Vagina (tissue), 2 donors: ENCODE data around the gene RELL1. TPM values are rescaled to one million over a fixed set of nuclear protein-coding genes. Genes with fewer than 3 reads are reported as not detected.

Experiments used
- DNase-seq, 2 donors: peaks; one replicate each; pipeline ENCODE4 v3.0.0-alpha.2; 2017; ENCODE audit errors: extremely low spot score in 2 of 2
- H3K27ac ChIP-seq: fragments of 200-600 bp; sonication (generic); one replicate; pipeline ENCODE4 v1.5.1; 2019
- H3K27me3 ChIP-seq: fragments of 200-600 bp; sonication (generic); one replicate; pipeline ENCODE4 v1.5.1; 2019
- H3K36me3 ChIP-seq, 2 donors: fragments of 200-600 bp; sonication (generic); one replicate each; pipeline ENCODE4 v1.5.1; 2017 to 2019
- H3K4me1 ChIP-seq: fragments of 200-600 bp; sonication (generic); one replicate; pipeline ENCODE4 v1.5.1; 2019
- H3K4me3 ChIP-seq, 2 donors: fragments of 200-600 bp; sonication (generic); 1 replicate in 1 of 2; 2 replicates in 1 of 2; pipeline ENCODE4 v1.5.1; 2016 to 2019
- H3K9me3 ChIP-seq: fragments of 200-600 bp; sonication (generic); one replicate; pipeline ENCODE4 v1.5.1; 2019
- POLR2A ChIP-seq, 2 donors: fragments of 450-650 bp; IDR thresholded peaks; one replicate each; pipeline ENCODE4 v1.6.1; 2017; ENCODE audit warnings: antibody characterized with exemption in 2 of 2, mild to moderate bottlenecking in 2 of 2, moderate library complexity in 2 of 2
- POLR2AphosphoS5 ChIP-seq, 2 donors: sonication (generic); formaldehyde crosslinking; IDR thresholded peaks; one replicate each; pipeline ENCODE4 v1.9.0; 2017; ENCODE audit warnings: antibody characterized with exemption in 2 of 2, mild to moderate bottlenecking in 2 of 2, low read depth in 1 of 2; ENCODE audit not compliant: insufficient read depth in 1 of 2
- intact Hi-C: fragments of 100-400 bp; cut with DNase I; formaldehyde crosslinking; loops from one replicate; pipeline ENCODE4 v1.15.1; 2023
- total RNA-seq: library from RNA; depleted of rRNA; stranded (reverse); fragments of >200 nt; gene quantifications from one replicate; pipeline ENCODE4 v1.2.3, GENCODE V29; 2016
- TF ChIP-seq, protein P1 (sequence below), 3 experiments: fragments of 450-650 bp in 2 of 3; fragments of 200-600 bp in 1 of 3; sonication (generic) in 1 of 3; IDR thresholded peaks; one replicate each; pipeline ENCODE4 v1.5.1; 2017 to 2019; ENCODE audit warnings: antibody characterized with exemption in 3 of 3, mild to moderate bottlenecking in 2 of 3, moderate library complexity in 2 of 3

RELL1 gene
- total RNA-seq, 1 donor from 2014 or later = 38.8 TPM

GRCh38 chr4:37584071-37584470 lies 102.1 kb downstream of the RELL1 start:
- H3K36me3 ChIP-seq = no peaks in the 10 kb centered on the region
- H3K4me1 ChIP-seq = no peaks in the 10 kb centered on the region
- H3K9me3 ChIP-seq = no peaks in the 10 kb centered on the region
- no peak overlapping the region for H3K27ac ChIP-seq
- intact Hi-C loops = no loop called here
- no peak for TF ChIP-seq POLR2AphosphoS5 (IDR thresholded peaks at IDR 0.05; ENCODE audit: insufficient read depth in 1 of 2, low read depth in 1 of 2)
- H3K4me3 ChIP-seq = no peak overlapping the region
- DNase-seq = no peak
- H3K27me3 ChIP-seq = no peaks in the 10 kb centered on the region

DNA sequence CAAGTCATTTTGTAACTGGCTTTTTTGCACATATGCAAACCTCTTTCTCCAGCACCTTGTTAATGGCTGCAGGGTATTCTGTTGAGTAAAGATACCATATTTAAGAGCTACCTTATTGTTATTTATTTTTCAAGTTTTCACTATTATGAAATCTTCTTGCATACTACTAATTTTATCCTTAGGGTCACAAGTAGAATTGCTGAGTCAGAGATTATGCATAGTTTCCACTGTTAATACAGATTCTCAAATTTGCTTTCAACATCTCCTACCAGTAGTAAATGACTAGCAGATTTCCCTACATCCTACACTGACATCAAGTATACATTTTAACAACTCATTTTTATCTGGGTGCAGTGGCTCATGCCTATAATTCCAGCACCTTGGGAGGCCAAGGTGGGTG lies 112.6 kb downstream of the RELL1 start:
- Histone ChIP-seq H3K27me3 (no peaks in the 10 kb centered on the region), H3K36me3 (no peaks in the 10 kb centered on the region), H3K4me1 (no peaks in the 10 kb centered on the region), H3K27ac (no peak overlapping the region), H3K4me3 (no peak overlapping the region), H3K9me3 (no peaks in the 10 kb centered on the region)
- DNase-seq = no peak
- intact Hi-C loops = no loop called here
- TF ChIP-seq POLR2AphosphoS5 (IDR thresholded peaks at IDR 0.05; ENCODE audit: insufficient read depth in 1 of 2, low read depth in 1 of 2) (no peak), POLR2A (IDR thresholded peaks at IDR 0.05) (no peak)
- TF ChIP-seq, protein P1, sequence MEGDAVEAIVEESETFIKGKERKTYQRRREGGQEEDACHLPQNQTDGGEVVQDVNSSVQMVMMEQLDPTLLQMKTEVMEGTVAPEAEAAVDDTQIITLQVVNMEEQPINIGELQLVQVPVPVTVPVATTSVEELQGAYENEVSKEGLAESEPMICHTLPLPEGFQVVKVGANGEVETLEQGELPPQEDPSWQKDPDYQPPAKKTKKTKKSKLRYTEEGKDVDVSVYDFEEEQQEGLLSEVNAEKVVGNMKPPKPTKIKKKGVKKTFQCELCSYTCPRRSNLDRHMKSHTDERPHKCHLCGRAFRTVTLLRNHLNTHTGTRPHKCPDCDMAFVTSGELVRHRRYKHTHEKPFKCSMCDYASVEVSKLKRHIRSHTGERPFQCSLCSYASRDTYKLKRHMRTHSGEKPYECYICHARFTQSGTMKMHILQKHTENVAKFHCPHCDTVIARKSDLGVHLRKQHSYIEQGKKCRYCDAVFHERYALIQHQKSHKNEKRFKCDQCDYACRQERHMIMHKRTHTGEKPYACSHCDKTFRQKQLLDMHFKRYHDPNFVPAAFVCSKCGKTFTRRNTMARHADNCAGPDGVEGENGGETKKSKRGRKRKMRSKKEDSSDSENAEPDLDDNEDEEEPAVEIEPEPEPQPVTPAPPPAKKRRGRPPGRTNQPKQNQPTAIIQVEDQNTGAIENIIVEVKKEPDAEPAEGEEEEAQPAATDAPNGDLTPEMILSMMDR (IDR thresholded peaks at IDR 0.05) = no peak

GRCh38 chr4:37568489-37568888 lies 117.7 kb downstream of the RELL1 start:
- Histone ChIP-seq H3K36me3 (no peaks in the 10 kb centered on the region), H3K27me3 (no peaks in the 10 kb centered on the region), H3K4me1 (no peaks in the 10 kb centered on the region), H3K9me3 (no peaks in the 10 kb centered on the region), H3K4me3 (no peak overlapping the region), H3K27ac (no peak overlapping the region)
- intact Hi-C loops = no loop called here
- DNase-seq = no peak
- TF ChIP-seq POLR2A (IDR thresholded peaks at IDR 0.05) (no peak), POLR2AphosphoS5 (IDR thresholded peaks at IDR 0.05; ENCODE audit: insufficient read depth in 1 of 2, low read depth in 1 of 2) (no peak)
- TF ChIP-seq, protein P1 (IDR thresholded peaks at IDR 0.05) = no peak

GRCh38 chr4:37567836-37568235 lies 118.3 kb downstream of the RELL1 start:
- no peaks in the 10 kb centered on the region for H3K9me3 ChIP-seq
- no peaks in the 10 kb centered on the region for H3K4me1 ChIP-seq
- H3K27ac ChIP-seq = no peak overlapping the region
- intact Hi-C loops = no loop called here
- H3K27me3 ChIP-seq = no peaks in the 10 kb centered on the region
- TF ChIP-seq, protein P1 (IDR thresholded peaks at IDR 0.05) = no peak
- no peak for TF ChIP-seq POLR2A (IDR thresholded peaks at IDR 0.05)
- TF ChIP-seq POLR2AphosphoS5 (IDR thresholded peaks at IDR 0.05; ENCODE audit: insufficient read depth in 1 of 2, low read depth in 1 of 2) = no peak
- no peak overlapping the region for H3K4me3 ChIP-seq
- DNase-seq = no peak
- no peaks in the 10 kb centered on the region for H3K36me3 ChIP-seq

GRCh38 chr4:37562592-37562991 lies 123.6 kb downstream of the RELL1 start:
- TF ChIP-seq, protein P1 (IDR thresholded peaks at IDR 0.05) = no peak
- TF ChIP-seq POLR2AphosphoS5 (IDR thresholded peaks at IDR 0.05; ENCODE audit: insufficient read depth in 1 of 2, low read depth in 1 of 2) (no peak), POLR2A (IDR thresholded peaks at IDR 0.05) (no peak)
- no peaks in the 10 kb centered on the region for H3K4me1 ChIP-seq
- no peaks in the 10 kb centered on the region for H3K36me3 ChIP-seq
- intact Hi-C loops = no loop called here
- no peaks in the 10 kb centered on the region for H3K27me3 ChIP-seq
- H3K4me3 ChIP-seq = no peak overlapping the region
- no peak overlapping the region for H3K27ac ChIP-seq
- H3K9me3 ChIP-seq = no peaks in the 10 kb centered on the region
- DNase-seq = no peak
